Stimulated activated CD4-positive, alpha-beta T cell treated with anti-CD3 and anti-CD28 coated beads, Interleukin-2, amount 100 ng/mL, for 48 hours (primary cell): Measurements from ENCODE around the gene GRHL3.
"Not testable (repeated sequence)": the region's sequence is repeated elsewhere in the genome, so short reads cannot be mapped to it uniquely, and the experiment has no call there.

Experiments
- DNase-seq, 2 donors: peaks; one replicate each; pipeline ENCODE4 v3.0.0-alpha.2; 2020

Gene GRHL3

DNA sequence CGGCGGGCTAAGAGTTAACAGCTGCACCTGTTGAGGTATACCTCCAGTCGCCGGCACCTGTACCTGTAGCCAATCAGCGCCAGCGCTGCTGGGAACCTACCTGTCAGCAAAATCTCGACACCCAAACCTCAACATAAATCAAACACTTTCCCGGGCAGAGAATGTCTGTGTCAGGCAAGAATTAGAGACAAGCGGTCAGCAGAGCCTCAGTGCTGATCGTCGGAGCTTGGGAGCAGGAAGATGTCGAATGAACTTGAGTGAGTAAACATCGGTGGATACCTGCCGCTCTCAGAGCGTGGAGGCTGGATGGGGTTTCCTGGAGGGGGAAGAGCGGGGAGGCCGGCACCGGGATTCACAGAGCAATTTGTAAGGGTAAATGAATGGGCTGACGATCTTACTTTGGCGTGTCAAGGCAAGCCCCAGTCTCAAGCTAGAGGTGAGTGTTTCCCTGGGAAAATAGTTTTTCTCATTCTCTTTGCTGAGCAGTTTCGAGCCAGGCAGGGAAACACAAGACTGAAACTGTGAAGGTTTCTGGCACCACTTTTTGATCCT is at the start of gene GRHL3:
Gene GRHL3, plus strand, starts transcription at position 46 of the 552 bp plus-strand sequence. Its CDS starts 195 bp downstream, at position 241.
- no peak for DNase-seq

DNA sequence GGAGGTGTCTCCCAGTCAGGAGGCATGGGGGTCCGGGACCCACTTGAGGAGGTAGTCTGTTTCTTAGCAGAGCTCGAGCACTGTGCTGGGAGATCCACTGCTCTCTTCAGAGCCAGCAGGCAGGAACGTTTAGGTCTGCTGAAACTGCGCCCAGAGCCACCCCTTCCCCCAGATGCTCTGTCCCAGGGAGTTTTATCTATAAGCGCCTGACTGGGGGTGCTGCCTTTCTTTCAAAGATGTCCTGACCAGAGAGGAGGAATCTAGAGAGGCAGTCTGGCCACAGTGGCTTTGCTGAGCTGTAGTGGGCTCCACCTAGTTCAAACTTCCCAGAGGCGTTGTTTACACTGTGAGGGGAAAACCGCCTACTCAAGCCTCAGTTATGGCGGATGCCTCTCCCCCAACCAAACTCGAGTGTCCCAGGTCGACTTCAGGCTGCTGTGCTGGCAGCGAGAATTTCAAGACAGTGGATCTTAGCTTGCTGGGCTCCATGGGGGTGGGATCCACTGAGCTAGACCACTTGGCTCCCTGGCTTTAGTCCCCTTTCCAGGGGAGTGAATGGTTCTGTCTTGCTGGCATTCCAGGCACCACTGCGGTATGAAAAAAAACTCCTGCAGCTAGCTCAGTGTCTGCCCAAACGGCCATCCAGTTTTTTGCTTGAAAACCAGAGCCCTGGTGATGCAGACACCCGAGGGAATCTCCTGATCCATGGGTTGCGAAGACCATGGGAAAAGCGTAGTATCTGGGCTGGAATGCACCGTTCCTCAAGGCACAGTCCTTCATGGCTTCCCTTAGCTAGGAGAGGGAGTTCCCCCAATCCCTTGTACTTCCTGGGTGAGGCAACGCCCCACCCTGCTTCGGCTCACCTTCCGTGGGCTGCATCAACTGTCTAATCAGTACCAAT is 44.7 kb upstream of the GRHL3 start:
- DNase-seq, result not testable (repeated sequence)

DNA sequence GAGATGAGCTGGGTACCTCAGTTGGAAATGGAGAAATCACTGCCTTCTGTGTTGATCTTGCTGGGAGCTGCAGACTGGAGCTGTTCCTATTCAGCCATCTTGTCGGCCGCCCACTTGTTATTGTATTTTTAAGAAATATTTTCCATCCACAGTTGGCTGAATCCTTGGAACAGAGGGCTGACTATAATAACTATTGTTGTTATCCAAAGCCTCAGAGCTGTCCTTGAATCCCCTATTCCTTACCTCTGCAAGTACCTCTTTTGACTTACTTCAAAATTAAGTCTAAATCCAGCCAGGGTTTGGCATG is 44.1 kb upstream of the GRHL3 start:
- DNase-seq, result no peak

DNA sequence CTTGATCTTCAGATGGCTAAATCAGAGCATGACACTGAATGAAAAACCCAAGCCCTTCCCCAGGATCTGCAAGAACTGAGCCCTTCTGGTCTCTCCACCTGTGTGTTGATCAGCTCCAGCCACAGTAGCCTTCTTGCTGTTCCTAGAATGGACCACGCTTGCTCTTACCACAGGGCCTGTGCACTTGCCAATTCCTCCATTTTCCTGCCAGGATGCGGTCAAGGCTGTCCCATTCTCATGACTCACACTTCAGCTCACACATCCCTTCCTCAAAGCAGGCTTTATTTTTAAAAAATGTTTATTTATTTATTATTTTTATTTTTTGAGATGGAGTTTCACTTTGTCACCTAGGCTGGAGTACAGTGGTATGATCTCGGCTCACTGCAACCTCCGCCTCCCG is 43.6 kb upstream of the GRHL3 start:
- DNase-seq, result no peak

DNA sequence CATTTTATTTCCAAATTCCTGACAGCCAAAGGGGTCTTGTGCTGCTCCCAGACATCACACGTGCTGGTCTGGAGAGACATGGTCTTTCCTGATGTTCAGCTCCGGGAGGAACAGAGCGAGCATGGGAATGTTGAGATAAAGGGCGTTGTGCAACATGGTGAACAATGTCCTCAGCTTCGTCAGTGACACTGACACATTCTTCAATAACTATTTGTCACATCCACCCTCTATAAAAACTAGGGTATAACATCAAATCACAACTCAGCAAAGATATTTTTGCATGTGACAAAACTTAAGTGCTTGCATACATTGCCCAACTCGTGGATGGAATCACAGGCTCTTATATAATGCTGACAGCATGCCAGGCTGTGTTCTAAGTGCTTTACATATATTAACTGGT is 42.4 kb upstream of the GRHL3 start:
- no peak for DNase-seq

DNA sequence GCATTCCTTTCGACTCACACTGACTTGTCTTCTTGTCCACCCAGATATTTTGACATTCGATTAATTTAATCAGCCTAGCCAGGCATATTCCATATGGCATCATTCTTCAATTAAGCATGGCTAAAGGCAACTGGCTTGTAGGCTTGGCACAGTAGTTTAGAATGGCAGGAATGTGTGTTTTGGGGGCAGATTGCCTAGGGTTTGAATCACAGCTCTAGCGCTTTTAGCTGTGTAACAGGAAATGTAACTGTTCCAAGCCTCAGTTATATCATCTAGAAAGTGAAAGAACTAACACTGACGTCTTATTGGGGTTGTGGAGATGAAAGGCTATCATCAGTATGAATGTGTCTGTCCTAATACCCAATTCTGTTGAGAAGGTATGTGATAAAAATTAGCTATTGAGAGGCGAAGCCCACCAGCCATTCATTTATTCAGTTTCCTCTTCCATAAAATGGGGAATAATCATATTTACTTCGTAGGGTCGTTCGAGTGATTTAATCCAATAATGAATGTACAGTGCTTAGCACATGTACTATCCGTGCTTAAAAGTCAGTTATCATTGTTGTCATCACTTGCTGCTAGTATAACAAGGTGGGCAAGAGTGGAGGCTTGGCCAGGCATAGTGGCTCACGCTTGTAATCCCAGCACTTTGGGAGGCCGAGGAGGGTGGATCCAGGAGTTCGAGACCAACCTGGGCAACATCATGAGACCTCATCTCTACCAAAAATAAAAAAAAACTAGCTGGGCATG is 41.6 kb upstream of the GRHL3 start:
- no peak for DNase-seq

DNA sequence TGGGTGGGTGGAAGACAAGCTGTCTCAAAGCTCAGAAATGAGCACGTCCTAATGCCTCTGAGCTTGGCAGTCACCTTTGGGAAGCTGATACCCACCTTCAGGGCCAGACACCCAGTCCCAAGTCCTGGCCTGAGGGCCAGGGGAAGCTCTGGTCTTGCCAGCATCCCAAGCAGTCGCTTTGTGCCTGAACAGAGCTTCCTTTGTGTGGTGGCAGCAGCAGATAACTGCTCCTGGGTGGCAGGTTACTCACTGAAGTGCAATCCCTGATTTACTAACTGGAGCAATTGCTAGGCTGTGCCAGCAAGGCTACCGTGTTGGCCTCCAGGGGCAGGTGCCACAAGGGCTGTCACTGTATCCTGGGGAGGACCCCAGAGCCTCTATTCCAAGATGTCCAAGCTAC is 40.4 kb upstream of the GRHL3 start:
- DNase-seq, result no peak

DNA sequence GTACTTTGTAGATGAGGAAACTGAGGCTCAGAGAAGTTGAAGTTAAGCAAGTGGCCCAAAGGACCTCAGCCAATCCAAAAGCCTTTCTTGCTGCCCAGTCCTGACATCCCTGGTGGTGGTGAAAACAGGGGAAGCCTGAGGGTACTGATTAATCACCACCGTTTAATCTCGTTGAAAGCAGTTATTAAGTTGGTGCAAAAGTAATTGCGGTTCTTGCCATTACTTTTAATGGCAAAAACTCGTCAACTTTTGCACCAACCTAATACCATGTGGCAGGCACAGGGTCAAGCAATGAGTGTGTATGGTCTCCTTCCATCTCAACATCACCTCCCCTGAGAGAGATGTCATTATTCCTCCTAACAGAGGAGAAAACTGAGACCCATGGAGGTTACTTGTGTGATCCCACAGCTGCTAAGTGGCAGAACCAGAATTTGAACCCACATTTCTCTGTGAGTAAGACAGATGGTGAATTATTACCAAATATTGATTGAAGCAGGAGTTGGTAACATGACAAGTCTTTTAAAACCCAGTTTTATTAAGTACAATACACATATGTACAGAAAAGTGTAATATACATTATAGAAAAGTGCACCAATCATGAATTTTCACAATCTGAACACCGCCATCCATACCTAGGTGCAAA is 39.4 kb upstream of the GRHL3 start:
- no peak for DNase-seq

DNA sequence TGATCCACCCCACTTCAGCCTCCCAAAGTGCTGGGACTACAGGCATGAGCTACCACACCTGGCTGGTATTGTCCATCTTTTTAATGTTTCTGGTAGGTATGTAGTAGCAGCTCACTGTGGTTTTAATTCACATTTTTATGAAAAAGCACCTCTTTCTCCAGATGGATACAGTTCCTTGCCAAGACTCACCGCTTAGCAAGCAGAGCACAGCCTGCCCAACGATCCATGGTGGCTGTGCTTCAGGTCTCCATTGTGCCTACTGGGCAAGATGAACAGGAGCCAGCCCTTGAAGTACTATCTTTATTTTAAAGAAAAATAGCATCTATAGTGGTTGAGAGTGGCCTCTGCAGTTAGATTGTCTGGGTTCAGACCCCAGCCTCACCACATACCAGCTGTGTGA is 37.6 kb upstream of the GRHL3 start:
- DNase-seq, result no peak

DNA sequence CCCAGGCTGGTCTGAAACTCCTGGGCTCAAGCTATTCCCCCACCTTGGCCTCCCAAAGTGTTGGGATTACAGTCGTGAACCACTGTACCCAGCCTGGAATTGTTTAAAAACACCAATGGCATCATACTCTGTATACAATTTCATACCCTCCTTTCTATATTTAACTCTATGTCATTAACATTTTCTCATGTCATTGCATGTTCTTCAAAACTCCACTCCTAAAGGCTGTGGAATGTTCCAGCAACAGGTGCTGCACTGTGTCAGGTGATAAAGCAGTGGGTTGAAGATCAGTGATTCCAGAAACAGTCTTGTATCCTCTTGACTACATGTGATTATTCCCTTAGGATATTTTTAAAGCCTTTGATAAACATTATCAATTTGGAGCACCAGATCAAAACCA is 36.7 kb upstream of the GRHL3 start:
- DNase-seq, result no peak

DNA sequence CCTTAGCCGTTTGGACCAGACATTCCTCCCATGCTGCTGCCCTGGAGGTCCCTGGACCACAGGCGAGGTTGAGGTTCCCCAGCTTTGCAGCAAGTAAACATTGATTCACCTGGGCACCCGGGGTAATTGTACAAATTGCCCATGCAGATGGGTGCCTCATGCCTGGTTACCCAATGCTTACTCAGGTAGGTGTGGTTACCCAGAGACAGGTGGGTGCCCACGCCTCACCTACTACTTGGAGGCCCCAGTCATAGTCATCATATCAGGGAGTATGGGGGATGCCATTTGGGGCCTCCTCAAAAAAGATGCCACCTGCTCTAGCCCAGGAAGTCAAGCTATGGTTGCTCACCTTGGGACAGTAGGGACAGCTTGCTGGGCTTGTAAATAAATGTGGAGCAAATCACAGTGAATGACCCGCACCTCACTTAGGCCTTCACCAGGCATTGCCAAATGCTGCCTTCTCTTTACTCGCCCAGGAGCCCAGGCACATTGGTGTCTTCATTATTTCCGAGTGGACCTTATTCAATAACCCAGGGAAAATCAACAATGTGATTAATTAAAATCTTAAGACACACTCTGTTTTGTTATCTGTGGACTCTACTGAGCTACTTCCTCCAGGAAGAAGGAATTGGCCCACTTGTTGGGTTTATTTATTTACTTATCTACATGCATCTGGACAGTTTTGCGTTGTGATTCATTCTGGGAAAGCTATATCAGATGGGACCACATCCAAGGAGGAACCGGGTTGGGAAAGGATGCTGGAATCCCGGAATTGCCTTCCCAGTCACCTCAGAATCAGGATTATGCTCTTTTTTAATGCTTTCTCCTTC is 35.6 kb upstream of the GRHL3 start:
- DNase-seq, result no peak

DNA sequence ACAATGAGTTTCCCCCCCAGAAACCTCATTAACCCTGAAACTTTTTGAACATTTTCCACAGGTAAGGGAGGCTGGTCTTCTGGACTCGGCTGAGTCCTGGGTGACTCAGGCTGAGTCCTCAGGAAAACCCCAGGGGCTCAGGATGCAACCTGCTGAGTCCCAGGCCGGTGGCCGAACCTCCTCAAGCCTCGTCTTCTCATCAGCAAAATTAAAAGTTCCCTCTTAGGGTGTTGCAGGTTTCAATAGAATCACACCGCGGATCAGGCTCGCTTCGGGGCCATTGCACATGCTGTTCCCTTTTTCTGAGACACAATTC is 35.0 kb upstream of the GRHL3 start:
- no peak for DNase-seq

DNA sequence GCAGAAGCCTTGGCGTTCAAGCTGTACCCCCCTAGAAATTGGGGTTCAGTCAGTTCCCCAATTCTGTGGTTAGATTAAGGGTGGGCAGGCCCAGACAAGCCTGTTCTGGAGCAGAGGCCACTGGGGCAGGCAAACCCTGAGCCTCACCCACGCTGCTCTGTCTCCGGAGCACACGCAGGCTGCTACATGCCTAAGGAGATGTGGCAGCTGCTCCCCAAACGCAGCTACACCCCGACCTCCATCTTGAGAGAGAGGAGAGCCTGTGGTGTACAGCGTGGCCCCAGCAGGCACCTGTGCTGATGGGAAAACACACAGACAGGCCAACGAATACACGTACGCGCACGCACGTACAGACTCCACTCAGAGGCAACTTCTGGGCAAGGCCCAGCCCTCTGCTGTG is 33.9 kb upstream of the GRHL3 start:
- DNase-seq, result no peak

DNA sequence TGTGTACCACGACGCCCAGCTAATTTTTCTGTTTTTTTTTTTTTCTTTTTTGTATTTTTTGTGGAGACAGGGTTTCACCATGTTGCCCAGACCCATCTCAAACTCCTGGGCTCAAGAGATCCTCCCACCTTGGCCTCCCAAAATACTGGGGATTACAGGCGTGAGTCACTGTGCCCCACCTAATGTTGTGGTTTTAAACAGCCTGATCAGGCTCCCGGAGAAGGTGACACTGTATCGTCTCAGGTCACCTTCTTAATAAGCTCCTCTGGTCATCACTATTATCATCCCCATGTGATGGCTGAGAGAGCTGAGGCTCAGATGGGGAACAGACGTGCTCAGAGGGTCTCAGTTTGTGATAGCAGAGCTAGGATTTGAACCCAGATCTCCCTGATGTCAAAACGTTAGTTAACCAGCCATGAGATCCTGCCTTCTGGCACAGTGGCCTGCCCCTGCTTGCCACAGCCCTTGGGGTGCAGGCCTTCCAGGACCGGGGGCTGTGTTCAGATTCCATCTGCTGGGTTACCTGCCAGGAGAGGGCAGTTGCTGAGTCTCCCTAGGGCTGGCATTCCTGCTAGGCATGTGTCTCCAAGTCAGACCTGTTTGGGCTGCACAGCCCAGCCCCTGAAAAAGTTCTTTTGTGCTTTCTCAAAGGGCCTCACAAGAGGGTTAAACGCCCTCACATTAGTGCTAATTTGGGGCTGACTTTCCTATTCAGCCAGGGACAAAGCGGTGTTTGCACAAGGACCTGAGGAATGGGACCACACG is 32.7 kb upstream of the GRHL3 start:
- no peak for DNase-seq

DNA sequence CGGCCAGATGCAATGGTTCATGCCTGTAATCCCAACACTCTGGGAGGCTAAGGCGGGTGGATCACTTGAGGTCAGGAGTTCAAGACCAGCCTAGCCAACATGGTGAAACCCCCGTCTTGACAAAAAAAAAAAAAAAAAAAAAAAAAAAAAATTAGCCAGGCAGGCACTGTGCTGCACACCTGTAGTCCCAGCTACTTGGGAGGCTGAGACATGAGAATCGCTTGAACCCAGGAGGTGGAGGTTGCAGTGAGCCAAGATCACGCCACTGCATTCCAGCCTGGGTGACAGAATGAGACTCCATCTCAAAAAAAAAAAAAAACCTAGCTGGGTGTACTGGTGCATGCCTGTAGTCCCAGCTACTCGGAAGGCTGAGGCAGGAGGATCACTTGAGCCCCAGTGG is 31.4 kb upstream of the GRHL3 start:
- DNase-seq, result not testable (repeated sequence)

DNA sequence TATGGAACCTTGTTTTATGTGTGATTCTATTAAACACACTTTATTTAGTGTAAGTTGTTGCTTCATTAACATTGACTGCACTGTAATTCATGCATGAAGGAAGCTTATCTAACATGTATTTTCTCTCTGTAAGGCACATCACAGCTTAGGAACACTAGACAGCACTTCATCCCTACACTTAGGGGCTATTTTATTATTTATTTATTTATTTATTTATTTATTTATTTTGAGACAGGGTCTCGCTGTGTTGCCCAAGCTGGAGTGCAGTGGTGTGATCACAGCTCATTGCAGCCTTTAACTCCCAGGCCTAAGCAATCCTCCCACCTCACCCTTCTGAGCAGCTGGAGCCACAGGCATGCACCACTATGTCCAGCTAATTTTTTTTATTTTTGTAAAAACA is 30.7 kb upstream of the GRHL3 start:
- DNase-seq, result no peak

DNA sequence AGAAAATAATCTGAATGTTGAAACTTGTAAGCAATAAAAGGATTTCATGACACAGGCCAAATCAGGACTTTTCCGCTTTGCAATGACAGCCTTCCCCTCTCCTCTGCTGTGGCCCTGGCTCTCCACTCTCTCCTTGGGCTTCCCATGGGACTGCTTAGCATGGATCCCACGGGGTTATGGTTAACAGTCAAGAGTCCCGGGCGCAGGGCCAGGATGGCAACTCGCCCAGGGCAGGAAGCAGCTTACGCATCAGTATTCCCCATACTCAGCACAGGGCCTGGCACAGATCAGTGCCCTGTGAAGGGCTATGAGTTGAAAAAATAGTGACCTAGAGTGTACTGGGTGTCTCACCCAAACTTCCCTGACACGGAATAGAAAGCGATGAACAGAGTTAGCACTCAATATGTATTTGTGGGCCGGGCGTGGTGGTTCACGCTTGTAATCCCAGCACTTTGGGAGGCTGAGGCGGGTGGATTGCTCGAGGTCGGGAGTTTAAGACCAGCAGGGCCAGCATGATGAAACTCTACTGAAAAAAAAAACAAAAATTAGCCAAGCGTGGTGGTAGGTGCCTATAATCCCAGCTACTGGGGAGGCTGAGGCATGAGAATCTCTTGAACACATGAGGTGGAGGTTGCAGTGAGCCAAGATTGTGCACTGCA is 29.1 kb upstream of the GRHL3 start:
- DNase-seq, result no peak

DNA sequence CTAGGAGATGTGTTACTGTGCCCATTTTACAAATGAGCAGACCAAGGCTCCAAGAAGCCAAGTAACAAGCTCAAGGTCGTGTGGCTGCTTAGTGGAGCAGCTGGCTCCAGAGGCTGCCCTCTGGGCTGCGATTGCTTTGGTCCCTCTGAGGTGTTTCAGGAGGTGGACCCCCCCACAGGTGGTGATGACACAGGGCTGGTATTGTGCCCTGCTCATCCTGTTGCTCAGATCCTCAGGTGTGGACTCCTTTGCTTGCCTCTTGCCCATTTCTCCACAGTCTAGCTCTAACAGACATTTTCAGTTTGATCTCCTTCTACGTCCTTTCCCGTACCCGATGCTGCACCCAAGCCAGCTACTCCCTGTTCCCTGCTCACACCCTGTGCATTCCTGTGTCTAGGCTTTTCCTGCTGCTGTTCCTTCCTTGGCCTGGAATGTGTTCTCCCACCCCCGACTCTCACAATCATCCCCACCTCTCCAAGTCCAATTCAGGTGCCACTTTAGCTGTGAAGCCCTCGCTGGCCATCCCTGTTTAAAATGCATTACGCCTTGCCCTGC is 28.1 kb upstream of the GRHL3 start:
- DNase-seq, result no peak

DNA sequence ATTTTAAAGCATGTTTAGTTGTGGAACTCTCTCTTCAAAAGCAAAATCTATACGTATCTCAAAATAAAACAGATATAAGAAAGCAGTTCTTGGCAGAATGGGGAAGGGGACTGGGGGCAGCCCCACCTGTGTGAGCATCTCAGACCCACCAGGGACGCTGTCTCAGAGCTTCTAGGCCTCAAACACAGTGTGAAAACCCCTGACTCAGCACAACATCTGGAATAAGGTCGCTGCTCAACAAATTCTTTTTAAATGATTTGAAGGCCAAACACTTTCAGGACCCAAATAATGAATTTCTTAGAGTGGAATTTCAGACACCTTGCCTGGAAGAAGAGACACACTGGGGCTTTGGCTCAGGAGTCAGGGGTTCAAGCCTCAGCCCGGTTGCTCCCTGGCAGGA is 27.1 kb upstream of the GRHL3 start:
- no peak for DNase-seq

DNA sequence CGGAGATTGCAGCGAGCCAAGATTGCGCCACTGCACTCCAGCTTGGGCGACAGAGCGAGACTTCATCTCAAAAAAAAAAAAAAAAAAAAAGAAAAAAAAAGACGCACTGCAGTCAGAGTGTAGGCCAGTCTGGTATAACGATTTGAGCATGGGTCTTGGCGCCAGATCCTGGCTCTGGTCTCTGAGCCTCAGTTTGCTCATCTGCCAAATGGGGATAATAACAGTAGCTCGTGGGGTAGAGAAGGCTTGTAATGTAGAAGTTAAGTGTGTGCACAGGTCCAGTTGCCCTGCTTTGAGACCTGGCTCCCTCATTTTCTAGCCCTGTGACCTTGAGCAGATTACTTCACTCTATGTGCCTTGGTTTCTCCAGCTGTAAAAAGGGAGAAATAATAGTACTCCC is 26.3 kb upstream of the GRHL3 start:
- DNase-seq, result no peak
